GM19239 (cell line): Measurements from ENCODE around the gene SOX8.
"Not testable (repeated sequence)": the region's sequence is repeated elsewhere in the genome, so short reads cannot be mapped to it uniquely, and the experiment has no call there.

Experiments used
- DNase-seq: peaks from one replicate; pipeline ENCODE4 v3.0.0; 2011; ENCODE audit warnings: low spot score; ENCODE audit not compliant: insufficient read length
- FAIRE-seq: peaks from 2 replicates; lab custom pipeline; 2011; peaks lifted over from hg19 to GRCh38; lab: Jason Lieb, UNC

SOX8 gene

DNA sequence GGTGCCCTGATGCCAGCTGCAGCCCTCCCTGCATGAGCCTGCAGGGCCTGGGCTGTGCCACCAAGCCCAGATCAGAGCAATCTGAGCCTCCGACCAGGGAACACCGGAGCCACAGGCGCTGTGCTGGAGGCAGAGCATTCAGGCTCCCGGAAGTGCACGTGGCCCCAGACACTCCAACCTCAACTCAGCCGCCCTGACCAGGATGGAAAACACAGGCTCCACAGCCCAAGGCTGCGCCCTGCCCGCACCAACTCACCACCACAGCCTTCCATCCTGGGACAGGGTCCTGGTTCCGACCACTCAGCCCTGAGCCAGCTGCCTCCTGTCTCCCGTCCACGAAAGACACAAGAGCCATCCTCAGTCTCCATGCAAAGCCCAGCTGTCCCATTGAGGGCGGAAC, 29.2 kb upstream of the SOX8 start:
- no peak for DNase-seq
- FAIRE-seq, result no peak

DNA sequence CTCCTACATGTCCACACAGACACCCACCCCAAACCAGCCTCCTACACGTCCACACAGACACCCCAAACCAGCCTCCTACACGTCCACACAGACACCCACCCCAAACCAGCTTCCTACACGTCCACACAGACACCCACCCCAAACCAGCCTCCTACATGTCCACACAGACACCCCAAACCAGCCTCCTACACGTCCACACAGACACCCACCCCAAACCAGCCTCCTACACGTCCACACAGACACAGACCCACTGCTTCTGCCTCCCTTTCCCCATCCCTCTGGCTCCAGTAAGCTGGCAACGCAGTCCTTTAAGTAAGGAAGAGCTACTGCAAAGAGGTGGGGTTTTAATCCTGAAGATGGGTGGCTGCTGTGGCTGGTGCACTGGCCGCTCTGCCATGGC, 27.8 kb upstream of the SOX8 start:
- DNase-seq, result not testable (repeated sequence)

DNA sequence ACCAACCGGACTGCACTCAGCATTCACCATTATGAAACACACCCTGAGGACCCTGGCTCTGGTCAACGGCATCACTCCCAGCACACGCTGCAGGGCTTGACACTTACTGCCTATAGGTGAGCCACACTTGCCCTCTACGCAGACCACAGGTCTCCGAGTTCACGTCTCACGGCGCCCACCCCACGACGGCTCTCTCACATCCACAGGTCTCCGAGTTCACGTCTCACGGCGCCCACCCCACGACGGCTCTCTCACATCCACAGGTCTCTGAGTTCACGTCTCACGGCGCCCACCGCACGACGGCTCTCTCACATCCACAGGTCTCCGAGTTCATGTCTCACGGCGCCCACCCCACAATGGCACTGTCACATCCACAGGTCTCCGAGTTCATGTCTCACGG, 25.8 kb upstream of the SOX8 start:
- FAIRE-seq, DNase-seq: not testable (repeated sequence)

More for the DNA sequence above, 27.8 kb upstream of the SOX8 start:
- peak; percentile 82 for FAIRE-seq

DNA sequence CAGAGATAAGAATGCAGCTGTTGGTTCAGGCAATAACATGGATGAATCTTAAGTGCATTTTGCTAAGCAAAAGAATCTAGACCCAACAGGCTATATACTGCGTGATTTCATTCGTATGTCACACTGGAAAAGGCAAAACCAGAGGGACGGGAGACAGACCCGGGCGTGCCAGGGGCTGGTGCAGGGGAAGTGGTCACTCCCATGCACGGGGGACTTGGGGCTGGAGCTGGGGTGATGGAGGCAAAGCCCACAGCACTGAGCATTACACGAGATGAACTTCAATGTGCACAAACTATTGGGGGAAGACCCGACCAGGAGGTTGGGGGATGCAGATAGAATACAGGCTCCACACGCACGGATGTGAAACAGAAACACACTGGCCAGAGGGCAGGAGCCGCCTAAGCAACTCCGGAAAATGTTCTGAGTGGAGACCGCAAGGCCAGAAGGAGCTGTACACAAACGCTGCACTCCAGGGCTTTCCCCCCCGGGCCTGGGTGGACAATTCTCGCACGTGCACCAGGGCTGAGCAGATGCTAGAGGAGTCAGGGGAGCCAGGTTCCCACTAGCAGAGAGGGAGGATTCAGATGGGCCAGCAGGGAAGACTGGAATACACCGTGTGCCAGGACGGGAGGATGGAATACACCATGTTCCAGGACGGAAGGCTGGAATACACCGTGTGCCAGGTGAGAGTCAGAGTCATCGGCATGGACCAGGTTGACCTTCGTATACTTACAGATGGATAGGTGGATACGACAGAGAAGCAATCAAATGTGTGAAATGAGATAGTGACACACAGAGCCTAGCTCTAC, 22.1 kb upstream of the SOX8 start:
- no peak for FAIRE-seq
- DNase-seq, result no peak

DNA sequence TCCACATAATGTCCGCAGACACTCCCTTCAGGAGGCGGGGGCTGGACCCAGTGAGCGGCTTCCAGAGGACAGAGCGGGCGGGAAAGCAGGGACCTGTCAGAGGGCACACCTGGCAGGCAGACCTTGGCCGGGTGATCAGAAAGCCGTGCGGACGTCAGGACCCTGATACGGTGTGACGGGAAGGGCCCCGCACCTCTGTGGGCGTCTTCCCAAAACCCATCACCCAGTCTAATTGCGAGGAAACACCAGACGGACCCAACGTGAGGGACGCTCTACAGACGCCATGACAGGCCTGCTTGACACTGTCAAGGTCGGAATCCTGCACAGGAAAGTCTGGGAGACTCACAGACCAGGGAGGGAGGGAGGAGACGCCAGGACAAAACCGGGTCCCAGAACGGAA, 19.2 kb upstream of the SOX8 start:
- FAIRE-seq, result no peak
- DNase-seq, result no peak

DNA sequence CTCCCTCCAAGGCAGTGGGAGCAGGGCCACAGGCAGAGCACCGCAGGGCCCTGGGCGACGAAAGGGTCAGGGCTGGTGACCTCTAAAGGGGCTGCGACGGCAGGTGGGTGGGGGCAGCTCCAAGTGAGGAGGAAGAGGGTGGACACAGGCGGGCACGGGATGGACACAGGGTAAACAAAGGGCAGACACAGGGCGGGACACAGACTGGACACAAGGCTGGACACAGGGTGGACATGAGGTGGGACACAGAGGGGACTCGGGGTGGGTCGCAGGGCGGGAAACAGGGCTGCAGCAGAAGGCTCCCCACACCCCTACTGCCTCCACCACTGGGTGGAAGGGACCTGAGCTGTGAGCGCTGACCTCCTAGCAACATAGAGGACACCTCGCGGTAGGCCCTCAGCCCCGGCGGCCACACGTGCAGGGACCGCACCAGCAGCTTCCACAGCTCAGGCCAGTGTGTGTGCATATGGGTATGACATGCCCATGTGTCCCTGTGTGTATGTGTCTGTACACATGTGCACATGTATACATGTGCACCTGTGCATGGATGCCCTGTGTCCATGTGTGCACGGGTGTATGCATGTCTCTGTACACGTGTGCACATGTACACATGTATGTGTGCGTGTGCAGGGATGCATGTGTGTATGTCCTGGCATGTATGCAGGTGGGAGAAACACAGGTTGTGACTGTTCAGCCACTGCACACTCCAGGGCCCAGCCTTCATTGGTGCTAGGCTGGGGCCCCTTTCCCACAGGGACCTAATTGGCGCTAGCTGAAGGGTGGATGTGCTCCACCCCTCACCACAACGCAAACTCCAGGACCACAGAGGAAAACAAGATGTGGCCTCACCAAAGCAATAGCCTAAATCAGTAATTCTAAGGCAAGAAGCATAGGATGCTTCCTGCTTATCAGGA, 18.4 kb upstream of the SOX8 start:
- DNase-seq (no peak), FAIRE-seq (no peak)

DNA sequence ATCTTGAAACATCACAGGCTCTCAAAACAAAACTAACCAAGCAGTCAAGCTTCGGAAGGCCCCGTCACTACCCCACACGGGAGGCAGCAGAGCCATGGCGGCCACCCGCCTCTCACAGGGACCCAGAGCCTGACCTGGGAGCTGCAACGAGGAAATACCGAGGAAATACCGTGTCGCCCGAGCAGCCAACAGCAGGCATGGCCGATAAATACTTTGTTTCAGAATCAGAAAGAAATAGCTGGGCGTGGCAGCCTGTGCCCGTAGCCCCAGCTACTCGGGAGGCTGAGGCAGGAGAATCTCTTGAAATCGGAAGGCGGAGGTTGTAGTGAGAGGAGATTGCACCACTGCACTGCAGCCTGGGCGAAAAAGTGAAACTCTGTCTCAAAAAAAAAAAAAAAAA, 17.7 kb upstream of the SOX8 start:
- no peak for FAIRE-seq
- no peak for DNase-seq

DNA sequence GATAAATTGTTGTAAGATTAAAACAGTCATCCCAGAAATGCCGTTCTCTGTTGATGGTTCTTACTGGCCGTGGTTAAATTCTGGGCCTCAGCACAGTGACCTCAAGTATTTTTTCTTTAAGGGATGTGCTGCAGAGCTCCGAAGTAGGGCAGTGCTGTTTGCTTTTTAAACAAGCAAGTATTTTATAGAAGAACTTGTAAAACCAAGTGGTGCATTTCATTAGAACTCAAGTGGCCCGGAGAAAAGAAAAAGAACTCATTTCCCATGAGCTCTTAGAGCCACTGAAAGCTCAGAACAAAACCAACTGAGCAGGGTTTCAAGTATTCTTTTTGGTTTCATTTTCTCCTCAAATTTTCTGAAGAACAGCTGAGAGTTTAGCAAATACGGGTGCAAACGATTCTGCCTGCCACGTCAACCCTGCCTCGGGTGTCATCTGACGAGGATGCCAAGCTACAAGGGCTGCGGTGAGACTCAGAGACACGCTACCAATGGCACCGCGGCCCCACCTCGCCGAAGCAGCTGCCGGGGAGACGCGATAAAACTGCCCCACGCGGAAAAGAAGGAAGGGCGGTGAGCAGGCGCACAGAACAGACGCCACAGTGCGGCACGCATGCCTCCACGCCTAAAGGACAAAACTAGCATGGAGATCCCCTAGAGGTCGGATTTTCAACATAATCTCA, 17.1 kb upstream of the SOX8 start:
- no peak for FAIRE-seq
- DNase-seq, result no peak

DNA sequence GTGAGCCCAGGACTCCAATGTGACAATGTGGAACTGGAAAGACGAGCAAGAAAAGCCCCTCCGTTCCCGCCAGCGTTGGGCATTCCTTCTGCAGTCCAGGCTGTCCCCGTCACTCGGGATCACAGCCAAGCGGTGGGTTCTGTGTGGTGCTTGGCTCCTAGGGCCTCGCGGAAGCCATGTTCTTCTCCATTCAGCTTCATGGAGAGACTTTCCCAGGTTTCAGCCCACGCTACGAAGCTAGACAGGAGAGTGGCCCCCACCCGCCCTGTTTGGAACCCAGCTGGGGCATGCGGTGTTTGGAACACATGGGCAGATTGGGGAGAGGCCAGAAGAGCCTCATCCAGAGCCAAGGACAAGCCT, 16.6 kb upstream of the SOX8 start:
- FAIRE-seq (no peak), DNase-seq (no peak)

DNA sequence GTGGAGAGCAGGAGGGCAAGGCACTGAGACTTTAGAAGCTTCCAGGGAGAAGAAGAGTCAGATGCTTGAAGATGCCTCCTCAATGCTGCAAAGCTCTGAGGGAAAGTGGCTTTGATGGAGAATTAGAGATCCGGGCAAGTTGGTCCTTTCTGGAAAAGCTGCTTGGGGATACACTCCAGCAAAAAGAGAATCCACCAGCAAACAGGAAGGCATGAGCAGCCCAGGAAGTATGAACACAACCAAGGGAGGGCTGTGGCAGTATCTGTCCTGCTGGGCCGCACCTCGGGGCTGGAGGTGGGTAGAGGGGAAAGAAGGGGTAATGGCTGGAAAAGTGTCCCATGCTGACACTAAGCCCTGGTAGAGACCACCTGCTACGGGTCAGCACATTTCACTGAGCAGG, 16.1 kb upstream of the SOX8 start:
- DNase-seq (no peak), FAIRE-seq (no peak)

DNA sequence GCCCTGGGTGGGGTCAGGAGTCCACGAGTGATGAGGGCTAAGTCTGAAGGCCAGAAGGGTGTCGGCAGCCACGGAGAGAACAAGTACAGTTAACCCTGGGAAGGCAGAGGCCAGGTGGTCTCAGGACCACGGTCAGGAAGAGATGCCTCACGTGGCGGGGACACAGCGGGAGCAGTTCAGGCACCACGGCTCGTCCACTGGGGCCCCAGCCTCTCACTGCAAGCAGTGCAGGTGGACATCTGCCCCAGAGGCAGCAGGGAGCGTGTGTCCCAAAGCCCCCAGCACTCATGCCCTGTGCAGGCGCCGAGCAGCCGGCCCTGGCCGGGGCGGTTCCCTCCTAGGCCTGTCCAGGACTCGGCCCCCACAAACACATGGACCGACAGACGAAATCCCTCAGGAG, 15.5 kb upstream of the SOX8 start:
- no peak for FAIRE-seq
- no peak for DNase-seq

DNA sequence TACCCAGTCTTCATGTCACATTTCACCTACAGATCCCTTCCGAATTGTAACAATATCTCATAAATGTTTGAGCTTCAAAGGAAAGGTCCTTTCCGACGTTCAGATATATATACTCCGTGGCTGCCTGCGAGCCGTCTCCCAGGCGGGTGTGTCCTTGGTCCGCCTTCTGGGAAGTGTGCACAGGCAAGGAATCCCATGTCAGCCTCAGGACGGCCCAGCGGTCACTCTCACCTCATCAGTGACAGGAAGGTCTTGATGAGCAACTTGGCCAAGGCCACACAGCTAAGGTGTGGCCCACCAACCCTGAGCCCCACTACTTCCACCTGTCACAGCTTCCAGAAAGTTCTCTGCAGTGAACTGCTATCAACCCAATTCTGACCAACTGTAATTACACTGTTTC, 15.1 kb upstream of the SOX8 start:
- FAIRE-seq (no peak), DNase-seq (no peak)

DNA sequence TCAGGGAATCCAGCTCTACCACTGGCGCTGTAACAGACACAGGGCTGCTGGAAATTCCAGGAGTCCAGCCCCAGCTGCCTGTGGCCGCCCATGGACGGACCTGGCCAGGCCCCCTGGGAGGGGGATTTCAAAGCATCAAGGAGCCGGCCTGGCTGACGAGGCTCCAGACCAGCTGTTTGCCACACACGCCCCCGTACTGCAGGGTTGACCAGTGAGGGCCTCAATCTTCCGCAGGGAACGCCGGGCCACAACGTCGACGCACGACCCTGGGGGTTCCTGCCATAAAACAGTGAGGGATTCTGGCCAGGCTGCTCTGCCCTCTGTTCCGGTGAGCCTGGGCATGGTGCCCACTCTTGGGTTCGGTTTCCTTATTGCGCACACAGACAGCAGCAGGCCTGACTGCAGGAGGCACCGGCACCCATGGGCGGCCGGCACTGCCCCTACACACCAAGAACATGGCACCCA, 14.5 kb upstream of the SOX8 start:
- FAIRE-seq (no peak), DNase-seq (no peak)

DNA sequence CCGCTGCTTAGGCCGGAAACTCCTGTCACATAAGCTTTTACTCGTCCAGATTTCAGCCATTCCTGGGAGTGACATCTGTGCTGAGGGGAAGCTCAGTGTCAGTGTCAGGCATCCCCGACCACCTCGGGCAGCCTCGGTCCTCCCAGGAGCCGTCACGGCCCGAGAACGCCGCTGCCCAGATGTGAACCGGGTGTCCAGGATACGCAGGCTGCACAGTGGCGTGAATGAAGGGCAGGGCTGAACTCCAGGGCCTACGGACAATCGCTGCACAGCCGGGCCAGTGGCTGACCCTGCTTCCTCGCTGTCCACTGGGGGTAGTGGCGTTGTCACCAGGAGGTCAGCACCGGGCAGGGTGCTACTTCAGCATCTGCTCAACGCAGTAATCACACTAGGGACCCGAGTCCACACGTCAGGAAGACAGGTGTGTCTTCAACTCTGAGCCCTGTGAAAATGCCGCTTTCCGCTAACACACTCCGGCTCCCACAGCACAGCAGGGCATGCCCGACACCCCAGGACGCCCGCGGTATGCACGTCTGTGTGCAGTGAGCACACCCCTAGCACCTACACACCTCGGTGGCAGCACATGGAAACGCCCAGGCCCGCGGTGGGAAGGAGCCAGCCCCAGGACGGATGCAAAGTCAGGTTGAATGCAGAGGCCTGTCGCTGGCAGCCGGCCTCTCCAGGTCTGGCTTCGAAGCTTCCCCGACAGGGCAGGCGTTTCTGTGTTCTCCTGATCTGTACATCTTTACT, 13.8 kb upstream of the SOX8 start:
- FAIRE-seq, result no peak
- no peak for DNase-seq

DNA sequence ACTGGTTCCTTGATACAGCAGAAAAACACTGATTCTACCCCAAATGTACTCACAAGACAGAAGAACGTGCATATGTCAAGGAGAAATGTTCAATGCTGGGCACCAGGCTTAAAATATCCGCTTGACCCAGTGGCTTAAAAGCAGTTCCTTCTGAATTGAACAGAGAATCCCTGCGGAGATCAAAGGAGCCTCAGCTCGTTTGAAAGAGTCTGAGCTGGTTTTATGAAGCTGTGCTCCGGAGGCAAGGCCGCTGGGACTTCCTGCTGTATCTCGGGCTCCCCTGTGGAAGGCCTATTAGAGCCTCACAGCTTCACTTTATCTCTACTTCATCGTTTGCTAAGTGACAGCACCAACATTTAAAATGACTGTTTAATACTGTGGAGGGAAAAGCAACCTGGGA, 12.9 kb upstream of the SOX8 start:
- FAIRE-seq (no peak), DNase-seq (no peak)

DNA sequence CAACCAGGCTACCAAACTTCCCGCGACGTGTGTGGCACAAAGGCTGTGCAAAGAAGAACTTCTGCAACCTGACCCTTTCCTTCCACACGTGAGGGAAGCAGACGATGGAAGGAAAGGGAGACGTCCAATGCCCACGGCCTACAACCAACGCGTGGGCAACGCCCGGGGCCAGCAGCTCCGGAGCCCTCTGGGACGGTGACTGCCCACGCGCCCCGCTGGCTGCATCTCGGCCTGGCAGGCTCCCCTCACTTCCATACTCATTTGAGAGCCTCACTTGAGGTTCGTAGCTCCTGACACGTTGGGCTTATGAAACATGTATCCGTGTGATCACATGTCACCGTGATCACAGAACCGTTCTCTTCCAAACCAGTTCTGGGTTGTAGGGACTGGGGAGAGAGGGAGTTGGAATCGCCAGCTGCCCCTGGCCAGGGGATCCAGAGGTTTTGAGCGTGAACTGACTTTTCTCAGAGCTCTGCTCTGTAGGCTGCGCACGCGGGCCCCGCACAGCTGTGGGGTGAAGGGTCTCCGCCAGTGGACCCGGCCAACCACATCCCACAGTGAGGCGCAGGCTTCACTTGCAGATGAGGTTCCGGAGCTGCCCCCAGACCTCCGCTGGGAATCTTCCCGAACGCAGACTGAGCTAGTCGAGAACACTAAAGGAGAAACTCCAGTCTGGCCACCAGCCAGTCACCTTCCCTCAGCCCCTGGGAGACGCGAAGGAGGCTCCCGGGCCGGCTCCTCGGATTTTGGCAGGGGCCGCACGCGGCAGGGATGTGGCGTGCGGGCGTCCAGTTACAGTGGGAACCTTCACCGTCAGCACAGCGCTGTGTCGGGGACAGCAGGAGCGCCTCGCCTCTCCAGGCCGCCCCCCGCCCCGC, 11.8 kb upstream of the SOX8 start:
- FAIRE-seq (no peak), DNase-seq (no peak)

DNA sequence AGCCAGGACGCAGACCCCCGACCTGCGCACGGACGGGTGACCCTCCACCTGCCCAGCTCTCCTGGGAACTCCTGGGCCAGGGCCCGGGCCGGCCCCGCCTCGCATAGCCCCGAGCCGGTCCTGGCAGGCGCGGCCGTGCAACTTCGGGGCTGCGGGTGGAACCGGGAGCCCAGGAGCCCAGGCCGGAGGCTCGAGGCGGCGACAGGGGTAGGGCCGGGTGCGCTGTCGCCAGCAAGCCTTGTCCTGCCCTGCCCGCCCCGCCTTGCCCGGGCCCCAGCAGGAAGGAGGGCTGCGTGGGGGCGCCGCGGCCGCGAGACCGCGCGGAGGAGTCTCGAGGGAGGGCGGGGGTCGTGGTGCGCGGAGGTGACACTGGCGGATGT, 11.2 kb upstream of the SOX8 start:
- no peak for DNase-seq

DNA sequence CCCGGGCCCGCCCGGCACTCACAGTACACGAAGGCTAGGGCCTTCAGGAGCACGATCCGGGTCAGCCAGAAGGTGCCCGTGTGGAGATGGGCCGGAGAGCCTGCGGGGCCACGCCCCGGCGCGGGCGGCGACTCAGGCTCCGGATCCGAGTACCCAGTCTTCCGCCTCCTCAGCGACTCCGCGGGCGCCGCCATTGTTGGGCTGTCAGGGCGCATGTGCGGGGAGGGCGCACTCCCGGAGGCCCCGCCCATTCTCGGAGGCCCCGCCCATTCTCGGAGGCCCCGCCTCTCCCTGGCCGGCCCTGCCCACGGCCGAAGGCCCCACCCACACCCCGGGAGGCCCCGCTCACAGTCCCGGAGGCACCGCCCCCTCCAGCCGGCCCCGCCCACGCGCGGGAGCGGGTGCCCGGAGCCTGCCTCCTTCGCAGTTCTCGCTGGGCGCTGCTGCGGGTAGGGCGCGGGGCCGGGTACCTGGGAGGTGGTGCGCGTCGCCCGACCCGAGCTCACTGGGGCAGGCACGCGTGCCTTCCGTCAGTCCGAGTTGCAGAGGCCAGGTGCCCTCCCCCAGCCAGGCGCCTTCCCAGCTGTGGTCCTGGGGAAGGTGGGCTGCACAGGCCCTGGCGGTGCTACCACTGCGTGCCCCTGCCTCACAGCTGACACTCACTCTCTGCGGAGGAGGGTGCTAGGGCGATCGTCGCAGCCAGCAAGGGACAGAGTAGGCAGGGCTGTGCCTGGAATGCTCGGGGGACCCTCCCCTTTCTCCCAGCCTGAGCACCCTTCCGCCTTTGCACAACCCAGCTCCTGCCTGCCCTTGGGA, 10.6 kb upstream of the SOX8 start, which contains the start of gene LMF1:
TSS of gene LMF1 (minus strand) at position 219 of the 816 bp plus-strand sequence. CDS start at position 215, 4 bp downstream.
- DNase-seq (peak; percentile 100), FAIRE-seq (peak; percentile 75)

More for the DNA sequence above, 11.2 kb upstream of the SOX8 start:
- peak; percentile 42 for FAIRE-seq
